MM.1S (cell line): ENCODE data around the gene CYP2A6.

Source experiments
- EZH2 ChIP-seq: fragments of 300-600 bp; sonication (generic); optimal IDR thresholded peaks from 2 replicates; pipeline ENCODE3; 2017; ENCODE audit warnings: low read depth, mild to moderate bottlenecking, antibody characterized with exemption, low read length, mixed read lengths
- EZH2phosphoT487 ChIP-seq: fragments of 300-600 bp; sonication (generic); IDR thresholded peaks from 2 replicates; pipeline ENCODE4 v1.6.1; 2018; ENCODE audit warnings: antibody characterized with exemption, low read length
- TF ChIP-seq, protein P1 (sequence below): fragments of 300-600 bp; sonication (generic); IDR thresholded peaks from 2 replicates; pipeline ENCODE4 v1.5.1; 2016; ENCODE audit warnings: antibody characterized with exemption, low read length, mixed read lengths

DNA sequence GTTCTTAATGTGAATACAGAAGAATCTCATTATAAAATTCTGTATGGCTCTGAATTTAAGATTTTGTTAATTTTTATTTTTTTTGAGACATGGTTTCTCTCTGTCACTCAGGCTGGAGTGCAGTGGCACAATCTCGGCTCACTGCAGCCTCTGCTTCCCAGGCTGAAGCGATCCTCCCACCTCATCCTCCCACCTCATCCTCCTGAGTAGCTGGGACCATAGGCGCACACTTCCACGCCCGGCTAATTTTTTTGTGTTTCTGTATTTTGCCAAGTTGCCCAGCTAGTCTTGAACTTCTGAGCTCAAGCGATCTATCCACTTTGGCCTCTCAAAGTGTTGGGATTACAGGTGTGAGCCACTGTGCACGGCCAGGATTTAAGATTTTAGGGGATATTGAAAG is 17.5 kb upstream of the CYP2A6 start:
- TF ChIP-seq, protein P1, sequence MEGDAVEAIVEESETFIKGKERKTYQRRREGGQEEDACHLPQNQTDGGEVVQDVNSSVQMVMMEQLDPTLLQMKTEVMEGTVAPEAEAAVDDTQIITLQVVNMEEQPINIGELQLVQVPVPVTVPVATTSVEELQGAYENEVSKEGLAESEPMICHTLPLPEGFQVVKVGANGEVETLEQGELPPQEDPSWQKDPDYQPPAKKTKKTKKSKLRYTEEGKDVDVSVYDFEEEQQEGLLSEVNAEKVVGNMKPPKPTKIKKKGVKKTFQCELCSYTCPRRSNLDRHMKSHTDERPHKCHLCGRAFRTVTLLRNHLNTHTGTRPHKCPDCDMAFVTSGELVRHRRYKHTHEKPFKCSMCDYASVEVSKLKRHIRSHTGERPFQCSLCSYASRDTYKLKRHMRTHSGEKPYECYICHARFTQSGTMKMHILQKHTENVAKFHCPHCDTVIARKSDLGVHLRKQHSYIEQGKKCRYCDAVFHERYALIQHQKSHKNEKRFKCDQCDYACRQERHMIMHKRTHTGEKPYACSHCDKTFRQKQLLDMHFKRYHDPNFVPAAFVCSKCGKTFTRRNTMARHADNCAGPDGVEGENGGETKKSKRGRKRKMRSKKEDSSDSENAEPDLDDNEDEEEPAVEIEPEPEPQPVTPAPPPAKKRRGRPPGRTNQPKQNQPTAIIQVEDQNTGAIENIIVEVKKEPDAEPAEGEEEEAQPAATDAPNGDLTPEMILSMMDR: no peak
- TF ChIP-seq EZH2 (no peak), EZH2phosphoT487 (no peak)
